ENCODE results near the gene DHH. TPM values are rescaled to one million over a fixed set of nuclear protein-coding genes. Genes with fewer than 3 reads are reported as not detected.

The DHH gene
- total RNA-seq, 1 experiment from 2014 or later = 0.15 TPM

- ATAC-seq (no peak), DNase-seq (ENCODE audit: low spot score) (no peak)
- TF ChIP-seq OVOL2 (CRISPR knock-in tag; IDR thresholded peaks at IDR 0.05; ENCODE audit: borderline replicate concordance) = no peak
- TF ChIP-seq MLX (CRISPR knock-in tag; IDR thresholded peaks at IDR 0.05) = no peak
- TF ChIP-seq SMAD3 (CRISPR knock-in tag; IDR thresholded peaks at IDR 0.05; ENCODE audit: borderline replicate concordance) = no peak
- TF ChIP-seq JAZF1 (CRISPR knock-in tag; IDR thresholded peaks at IDR 0.05) = no peak
- TF ChIP-seq ZBTB43 (CRISPR knock-in tag; IDR thresholded peaks at IDR 0.05) = no peak
- TF ChIP-seq ZNF232 (CRISPR knock-in tag; IDR thresholded peaks at IDR 0.05) = no peak
- TF ChIP-seq E2F1 (CRISPR knock-in tag; IDR thresholded peaks at IDR 0.05) = no peak
- TF ChIP-seq ARID4B (CRISPR knock-in tag; IDR thresholded peaks at IDR 0.05; ENCODE audit: borderline replicate concordance) = no peak
- TF ChIP-seq RELA (CRISPR knock-in tag; IDR thresholded peaks at IDR 0.05; ENCODE audit: borderline replicate concordance) = no peak
- TF ChIP-seq USF2 (CRISPR knock-in tag; IDR thresholded peaks at IDR 0.05) = no peak
- no peak for TF ChIP-seq ZNF532 (CRISPR knock-in tag; IDR thresholded peaks at IDR 0.05; ENCODE audit: borderline replicate concordance)
- TF ChIP-seq E2F5 (CRISPR knock-in tag; IDR thresholded peaks at IDR 0.05) = no peak
- no peak for TF ChIP-seq SP1 (CRISPR knock-in tag; conservative IDR thresholded peaks at IDR 0.05)
- TF ChIP-seq ZNF219 (CRISPR knock-in tag; IDR thresholded peaks at IDR 0.05; ENCODE audit: borderline replicate concordance) = no peak
- TF ChIP-seq RORB (CRISPR knock-in tag; IDR thresholded peaks at IDR 0.05) = no peak
- TF ChIP-seq ZNF416 (CRISPR knock-in tag; IDR thresholded peaks at IDR 0.05) = no peak
- no peak for TF ChIP-seq FOXP1 (CRISPR knock-in tag; IDR thresholded peaks at IDR 0.05; ENCODE audit: borderline replicate concordance)
- TF ChIP-seq STAT6 (CRISPR knock-in tag; conservative IDR thresholded peaks at IDR 0.05; ENCODE audit: low read depth) = no peak
- TF ChIP-seq ZNF396 (CRISPR knock-in tag; IDR thresholded peaks at IDR 0.05; ENCODE audit: borderline replicate concordance) = no peak
- ChIA-PET POLR2A (no interaction called here), CTCF (no interaction called here)
- H3K36me3 Mint-ChIP-seq = peaks cover 3% of the 10 kb centered on the region; the same call in 1 of the 2 replicates
- H3K4me1 Mint-ChIP-seq = peaks cover 40% of the 10 kb centered on the region
- H3K27ac Mint-ChIP-seq = peak overlapping the region; percentile 92
- H3K27me3 Mint-ChIP-seq (ENCODE audit: low read depth) = no peaks in the 10 kb centered on the region
- no peaks in the 10 kb centered on the region for H3K9me3 Mint-ChIP-seq
- peak overlapping the region; percentile 93 for H3K4me3 Mint-ChIP-seq
These were observed 33.4 kb downstream of the DHH start for GRCh38 chr12:49061157-49061650.
